Fibroblast of lung (primary cell): ENCODE results near the gene P3H1. TPM values are rescaled to one million over a fixed set of nuclear protein-coding genes. Genes with fewer than 3 reads are reported as not detected.

Source experiments
- DNase-seq, 2 donors: peaks; one replicate each; pipeline versions ENCODE4 v3.0.0 to v3.0.0-alpha.2; 2010; ENCODE audit warnings: low read depth in 2 of 2
- H2AFZ ChIP-seq: 2 replicates; pipeline ENCODE4 v1.5.1; 2012; ENCODE audit warnings: low read length, control low read depth, inconsistent platforms
- H3K27ac ChIP-seq: 2 replicates; pipeline ENCODE4 v1.5.1; 2011; ENCODE audit warnings: low read length, control low read depth; ENCODE audit not compliant: insufficient read depth
- H3K27me3 ChIP-seq: 2 replicates; pipeline ENCODE4 v1.5.1; 2011; ENCODE audit warnings: mild to moderate bottlenecking, low read length; ENCODE audit not compliant: control insufficient read depth, insufficient read depth
- H3K36me3 ChIP-seq: 2 replicates; pipeline ENCODE4 v1.5.1; 2011; ENCODE audit warnings: low read length; ENCODE audit not compliant: control insufficient read depth, insufficient read depth
- H3K4me1 ChIP-seq: 2 replicates; pipeline ENCODE4 v1.5.1; 2011; ENCODE audit warnings: low read length; ENCODE audit not compliant: control insufficient read depth, insufficient read depth; ENCODE audit errors: extremely low read depth
- H3K4me2 ChIP-seq: 2 replicates; pipeline ENCODE4 v1.5.1; 2011; ENCODE audit warnings: low read length, control low read depth; ENCODE audit not compliant: insufficient read depth; ENCODE audit errors: extremely low read depth
- H3K4me3 ChIP-seq, 4 experiments: fragments of 200-600 bp in 1 of 4; sonication (generic) in 1 of 4; replicated peaks in 1 of 4; 2 replicates each; pipeline ENCODE4 v1.5.1; 2011 to 2016; ENCODE audit warnings: low read length in 4 of 4, low read depth in 3 of 4, mild to moderate bottlenecking in 3 of 4, control low read depth in 2 of 4, inconsistent platforms in 1 of 4, mixed read lengths in 1 of 4; ENCODE audit not compliant: insufficient read depth in 1 of 4; ENCODE audit errors: control extremely low read depth in 1 of 4
- H3K79me2 ChIP-seq: 2 replicates; pipeline ENCODE4 v1.5.1; 2012; ENCODE audit warnings: mild to moderate bottlenecking, low read length, inconsistent platforms; ENCODE audit not compliant: control insufficient read depth, insufficient read depth
- H3K9ac ChIP-seq: 2 replicates; pipeline ENCODE4 v1.5.1; 2011; ENCODE audit warnings: mild to moderate bottlenecking, low read length, control low read depth; ENCODE audit not compliant: insufficient read depth
- H3K9me3 ChIP-seq: 2 replicates; pipeline ENCODE4 v1.5.1; 2012; ENCODE audit warnings: low read depth, low read length; ENCODE audit not compliant: control insufficient read depth, insufficient read depth
- H4K20me1 ChIP-seq: 2 replicates; pipeline ENCODE4 v1.5.1; 2011; ENCODE audit warnings: low read length; ENCODE audit not compliant: control insufficient read depth, insufficient read depth; ENCODE audit errors: extremely low read depth
- EZH2 ChIP-seq: IDR thresholded peaks from 2 replicates; pipeline ENCODE4 v1.5.1; 2012; ENCODE audit warnings: low read length, control low read depth, mild to moderate bottlenecking; ENCODE audit errors: missing control alignments
- polyA plus RNA-seq, 2 donors: library from polyadenylated mRNA; depleted of rRNA in 1 of 2; stranded (reverse) in 1 of 2; unstranded in 1 of 2; fragments of >200 nt; gene quantifications; 2 replicates each; pipeline ENCODE4 v1.2.1, GENCODE V29; 2011 to 2012; ENCODE audit warnings: missing spikeins in 1 of 2
- total RNA-seq: library from RNA; depleted of rRNA; stranded (reverse); fragments of >200 nt; gene quantifications from 2 replicates; pipeline ENCODE4 v1.2.1, GENCODE V29; 2014
- TF ChIP-seq, protein P1 (sequence below), 2 donors: IDR thresholded peaks in 1 of 2; conservative IDR thresholded peaks in 1 of 2; 1 replicate in 1 of 2; 2 replicates in 1 of 2; pipeline ENCODE4 v1.5.1; 2011 to 2012; ENCODE audit warnings: low read length in 2 of 2, control low read depth in 1 of 2, inconsistent platforms in 1 of 2, low read depth in 1 of 2, mild to moderate bottlenecking in 1 of 2

Gene P3H1
- total and polyA plus RNA-seq, 2 donors (not counting 1 experiment from before 2014, with no cell fraction given): 68.5 to 108 TPM

DNA sequence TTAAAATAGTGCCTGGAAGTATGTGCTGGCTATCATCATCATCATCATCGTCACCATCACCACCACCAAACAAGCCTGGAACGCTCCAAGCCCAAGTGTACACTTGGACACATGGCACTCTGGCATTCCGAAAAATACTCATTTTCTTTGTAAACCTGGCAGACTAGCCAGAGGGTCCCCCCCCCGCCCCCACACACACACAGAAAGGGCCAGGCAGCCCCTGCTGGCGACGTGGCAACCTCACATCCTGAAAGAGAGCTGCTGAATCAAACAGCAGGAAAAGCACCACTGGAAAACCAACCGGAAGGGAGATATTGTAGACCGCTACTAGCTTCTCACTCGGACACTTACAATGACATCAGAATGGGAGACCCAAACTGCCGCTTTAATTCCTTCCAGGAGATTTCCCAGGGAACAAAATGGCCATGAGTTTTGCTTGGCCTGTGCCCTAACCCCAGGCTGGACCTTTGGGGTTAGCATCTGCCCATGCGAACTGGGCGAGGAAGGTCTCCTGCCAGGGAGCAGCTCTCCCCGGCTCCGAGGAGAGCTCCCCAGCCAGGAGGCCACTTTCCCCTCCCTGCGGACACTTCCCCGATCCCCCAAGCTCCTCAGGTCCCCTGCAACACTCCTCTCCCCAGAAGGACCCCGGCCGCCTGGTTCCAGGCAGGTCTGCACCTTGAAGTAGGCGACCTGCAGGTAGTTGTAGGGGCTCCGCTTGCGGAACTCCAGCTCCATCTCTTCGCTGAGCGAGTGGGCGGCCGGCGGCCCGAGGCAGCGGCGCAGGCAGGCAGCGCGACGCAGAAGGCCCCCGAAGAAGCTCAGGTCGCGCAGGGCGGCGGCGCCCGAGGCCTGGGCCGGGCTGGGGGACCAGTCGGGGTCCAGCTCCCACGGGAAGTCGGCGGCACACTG lies 742 bp downstream of the P3H1 start:
- Histone ChIP-seq H3K9ac (peak overlapping the region; percentile 81), H3K4me3 (peak overlapping the region; percentile 63 to 98 (median 90)), H3K4me2 (peak overlapping the region; percentile 95), H3K27me3 (no peaks in the 10 kb centered on the region), H3K4me1 (peaks cover 2% of the 10 kb centered on the region), H3K79me2 (peaks cover 60% of the 10 kb centered on the region), H3K36me3 (peaks cover 2% of the 10 kb centered on the region), H2AFZ (peak overlapping the region; percentile 80), H4K20me1 (peaks cover 4% of the 10 kb centered on the region), H3K9me3 (no peaks in the 10 kb centered on the region), H3K27ac (peak overlapping the region; percentile 89)
- DNase-seq: peak; percentile 82 to 84
- TF ChIP-seq, protein P1, sequence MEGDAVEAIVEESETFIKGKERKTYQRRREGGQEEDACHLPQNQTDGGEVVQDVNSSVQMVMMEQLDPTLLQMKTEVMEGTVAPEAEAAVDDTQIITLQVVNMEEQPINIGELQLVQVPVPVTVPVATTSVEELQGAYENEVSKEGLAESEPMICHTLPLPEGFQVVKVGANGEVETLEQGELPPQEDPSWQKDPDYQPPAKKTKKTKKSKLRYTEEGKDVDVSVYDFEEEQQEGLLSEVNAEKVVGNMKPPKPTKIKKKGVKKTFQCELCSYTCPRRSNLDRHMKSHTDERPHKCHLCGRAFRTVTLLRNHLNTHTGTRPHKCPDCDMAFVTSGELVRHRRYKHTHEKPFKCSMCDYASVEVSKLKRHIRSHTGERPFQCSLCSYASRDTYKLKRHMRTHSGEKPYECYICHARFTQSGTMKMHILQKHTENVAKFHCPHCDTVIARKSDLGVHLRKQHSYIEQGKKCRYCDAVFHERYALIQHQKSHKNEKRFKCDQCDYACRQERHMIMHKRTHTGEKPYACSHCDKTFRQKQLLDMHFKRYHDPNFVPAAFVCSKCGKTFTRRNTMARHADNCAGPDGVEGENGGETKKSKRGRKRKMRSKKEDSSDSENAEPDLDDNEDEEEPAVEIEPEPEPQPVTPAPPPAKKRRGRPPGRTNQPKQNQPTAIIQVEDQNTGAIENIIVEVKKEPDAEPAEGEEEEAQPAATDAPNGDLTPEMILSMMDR (conservative IDR thresholded peaks at IDR 0.05 in 1 of 2, IDR thresholded peaks at IDR 0.05 in 1 of 2; ENCODE audit: low read depth in 1 of 2, low read length in 2 of 2): peak; percentile 60 to 66
- TF ChIP-seq EZH2: no peak

DNA sequence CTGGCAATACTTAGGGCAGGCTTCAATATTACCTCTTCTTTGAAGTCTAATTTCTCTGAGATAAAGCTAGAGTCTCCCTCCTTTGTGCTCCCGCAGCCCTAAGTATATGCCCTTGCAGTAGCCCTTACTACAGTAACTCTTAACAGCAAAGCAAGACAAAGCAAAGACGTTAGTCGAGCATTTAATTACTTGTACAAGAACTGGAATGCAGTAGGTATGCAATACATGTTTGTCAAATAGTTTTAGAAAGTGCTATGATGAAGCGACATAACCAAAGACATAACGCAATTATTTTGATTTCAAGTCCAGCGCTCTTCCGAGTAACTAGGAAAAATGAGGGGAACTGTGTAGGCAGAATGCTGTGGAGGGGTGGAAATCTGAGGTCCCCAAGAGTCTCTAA lies 1.6 kb downstream of the P3H1 start:
- Histone ChIP-seq H2AFZ (no peak overlapping the region), H3K36me3 (peaks cover 2% of the 10 kb centered on the region), H3K9me3 (no peaks in the 10 kb centered on the region), H3K27me3 (no peaks in the 10 kb centered on the region), H3K4me1 (peaks cover 2% of the 10 kb centered on the region), H3K27ac (peak overlapping the region; percentile 89), H3K9ac (peak overlapping the region; percentile 81), H4K20me1 (peaks cover 4% of the 10 kb centered on the region), H3K4me3 (peak overlapping the region; percentile 63 to 98 (median 90)), H3K79me2 (peaks cover 60% of the 10 kb centered on the region), H3K4me2 (peak overlapping the region; percentile 95)
- TF ChIP-seq EZH2: no peak
- TF ChIP-seq, protein P1 (conservative IDR thresholded peaks at IDR 0.05 in 1 of 2, IDR thresholded peaks at IDR 0.05 in 1 of 2; ENCODE audit: low read depth in 1 of 2, low read length in 2 of 2): no peak
- DNase-seq: peak in 1 of 2 donors; percentile 44

DNA sequence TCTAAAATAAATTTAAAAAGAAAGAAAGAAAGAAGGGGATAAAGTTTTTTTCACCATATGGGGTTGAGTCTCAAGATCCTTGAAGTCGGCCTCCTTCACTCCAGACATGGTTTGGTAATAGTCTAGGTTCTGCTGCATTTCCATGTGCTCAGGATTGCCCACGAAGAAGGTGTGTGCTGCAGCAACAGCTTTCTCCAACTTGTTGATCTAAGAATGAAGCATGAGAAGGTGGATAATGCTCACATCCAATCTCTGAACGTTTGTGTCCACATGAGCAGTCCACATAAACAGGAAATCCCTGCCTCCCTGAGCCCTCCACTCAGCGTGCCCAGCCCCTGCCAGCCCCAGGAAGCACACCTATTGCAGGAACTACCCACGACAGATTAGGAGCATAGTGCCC lies 4.6 kb downstream of the P3H1 start:
- Histone ChIP-seq H3K36me3 (peaks cover 12% of the 10 kb centered on the region), H4K20me1 (peaks cover 4% of the 10 kb centered on the region)

More for the DNA sequence above, 4.6 kb downstream of the P3H1 start:
- TF ChIP-seq EZH2: no peak
- Histone ChIP-seq H3K4me3 (no peak overlapping the region), H3K4me1 (no peaks in the 10 kb centered on the region), H3K4me2 (no peak overlapping the region), H3K9me3 (no peaks in the 10 kb centered on the region), H3K9ac (no peak overlapping the region), H3K27me3 (no peaks in the 10 kb centered on the region), H3K27ac (no peak overlapping the region), H2AFZ (no peak overlapping the region), H3K79me2 (peaks cover 46% of the 10 kb centered on the region)
- DNase-seq: no peak
